ENCODE data around the gene CLCF1.

- TF ChIP-seq CTCF (IDR thresholded peaks at IDR 0.05) (no peak), TCF12 (IDR thresholded peaks at IDR 0.05) (no peak), RAD21 (IDR thresholded peaks at IDR 0.05; ENCODE audit: low read length) (no peak), CHD2 (IDR thresholded peaks at IDR 0.05; ENCODE audit: low read length, partially characterized antibody) (peak; percentile 94)
These were observed 19.9 kb downstream of the CLCF1 start, which contains the start of gene POLD4 for GRCh38 chr11:67353317-67354074.
